Measurements from ENCODE around the gene VAMP7.
"Not testable (repeated sequence)": the region's sequence is repeated elsewhere in the genome, so short reads cannot be mapped to it uniquely, and the experiment has no call there.

VAMP7 gene

GRCh38 chrX:155907661-155908060 lies 26.5 kb downstream of the VAMP7 start:
- not testable (repeated sequence) for DNase-seq

- DNase-seq, result no peak
Measured at GRCh38 chrX:155923200-155923599, 42.1 kb downstream of the VAMP7 start.

- not testable (repeated sequence) for DNase-seq
Measured at GRCh38 chrX:155930852-155931618, 49.9 kb downstream of the VAMP7 start.

GRCh38 chrX:155938132-155938531 lies 57.0 kb downstream of the VAMP7 start:
- no peak for DNase-seq

GRCh38 chrX:155949098-155949497 lies 68.0 kb downstream of the VAMP7 start:
- DNase-seq, result no peak

- DNase-seq, result no peak
Measured at GRCh38 chrX:155951237-155951789, 70.2 kb downstream of the VAMP7 start.

GRCh38 chrX:155953055-155953454 lies 71.9 kb downstream of the VAMP7 start:
- no peak for DNase-seq

GRCh38 chrX:155954793-155955192 lies 73.6 kb downstream of the VAMP7 start:
- DNase-seq, result no peak

GRCh38 chrX:155956099-155956498 lies 75.0 kb downstream of the VAMP7 start:
- DNase-seq, result no peak

- DNase-seq, result no peak
Measured at GRCh38 chrX:155956649-155957048, 75.5 kb downstream of the VAMP7 start.

- no peak for DNase-seq
Measured at GRCh38 chrX:155957843-155958242, 76.7 kb downstream of the VAMP7 start.

- no peak for DNase-seq
Measured at GRCh38 chrX:155959018-155959587, 78.0 kb downstream of the VAMP7 start.

GRCh38 chrX:155962906-155963305 lies 81.8 kb downstream of the VAMP7 start:
- DNase-seq, result no peak

- peak in 3 of 4 experiments; percentile 4 to 34 (median 14) for DNase-seq
Measured at GRCh38 chrX:155966876-155967275, 85.7 kb downstream of the VAMP7 start.

GRCh38 chrX:155967653-155968325 lies 86.6 kb downstream of the VAMP7 start:
- DNase-seq, result no peak

- no peak for DNase-seq
Measured at GRCh38 chrX:155968326-155968661, 87.1 kb downstream of the VAMP7 start.

GRCh38 chrX:155968791-155969190 lies 87.6 kb downstream of the VAMP7 start:
- DNase-seq, result no peak

- DNase-seq, result not testable (repeated sequence)
Measured at GRCh38 chrX:155971658-155972057, 90.5 kb downstream of the VAMP7 start.

- not testable (repeated sequence) for DNase-seq
Measured at GRCh38 chrX:155972241-155972640, 91.1 kb downstream of the VAMP7 start.

- DNase-seq, result no peak
Measured at GRCh38 chrX:155983326-155983725, 102.2 kb downstream of the VAMP7 start.

GRCh38 chrX:155985208-155985607 lies 104.1 kb downstream of the VAMP7 start:
- no peak for DNase-seq

GRCh38 chrX:155986995-155987394 lies 105.8 kb downstream of the VAMP7 start:
- DNase-seq, result not testable (repeated sequence)

- DNase-seq, result no peak
Measured at GRCh38 chrX:155988859-155989258, 107.7 kb downstream of the VAMP7 start.

Measured in suppressor macrophage (primary cell).